ACC112 (cell line): ENCODE results near the gene CATSPERE.

Source experiments
- H2AFZ ChIP-seq: fragments of 200-600 bp; sonication (generic); one replicate; pipeline ENCODE4 v1.6.0; 2017; ENCODE audit warnings: antibody characterized with exemption, low read length; ENCODE audit not compliant: unreplicated experiment
- H3K27ac ChIP-seq: fragments of 200-600 bp; sonication (generic); 2 replicates; pipeline ENCODE4 v1.5.1; 2014; ENCODE audit warnings: low read depth, mild to moderate bottlenecking, antibody characterized with exemption, low read length, moderate library complexity
- H3K27me3 ChIP-seq: fragments of 200-600 bp; sonication (generic); 2 replicates; pipeline ENCODE4 v1.6.1; 2014; ENCODE audit warnings: mild to moderate bottlenecking, antibody characterized with exemption, low read length, moderate library complexity, mixed read lengths; ENCODE audit not compliant: insufficient read depth
- H3K36me3 ChIP-seq: fragments of 200-600 bp; sonication (generic); 2 replicates; pipeline ENCODE4 v1.6.1; 2016; ENCODE audit warnings: mild to moderate bottlenecking, antibody characterized with exemption, low read length, moderate library complexity, mixed read lengths; ENCODE audit not compliant: insufficient read depth
- H3K4me1 ChIP-seq: fragments of 200-600 bp; sonication (generic); one replicate; pipeline ENCODE4 v1.6.1; 2016; ENCODE audit warnings: low read length, mixed read lengths; ENCODE audit not compliant: insufficient read depth, unreplicated experiment, control insufficient read depth
- H3K4me3 ChIP-seq: fragments of 200-600 bp; sonication (generic); 2 replicates; pipeline ENCODE4 v1.5.1; 2014; ENCODE audit warnings: mild to moderate bottlenecking, low read depth, low read length
- H3K79me2 ChIP-seq: fragments of 200-600 bp; sonication (generic); one replicate; pipeline ENCODE4 v1.6.0; 2016; ENCODE audit warnings: low read length; ENCODE audit not compliant: control insufficient read depth, unreplicated experiment, insufficient read depth

Gene CATSPERE

GRCh38 chr1:244647819-244648218, 186.7 kb downstream of the CATSPERE start:
- H3K4me1 ChIP-seq = no peaks in the 10 kb centered on the region
- no peaks in the 10 kb centered on the region for H3K79me2 ChIP-seq
- H3K36me3 ChIP-seq = no peaks in the 10 kb centered on the region
- H3K27me3 ChIP-seq = peaks cover 16% of the 10 kb centered on the region
- no peak overlapping the region for H3K4me3 ChIP-seq
- H3K27ac ChIP-seq = no peak overlapping the region
- no peak overlapping the region for H2AFZ ChIP-seq

GRCh38 chr1:244651956-244652622, 191.0 kb downstream of the CATSPERE start:
- Histone ChIP-seq H3K79me2 (peaks cover 38% of the 10 kb centered on the region), H3K4me3 (peak overlapping the region; percentile 89), H3K27me3 (no peaks in the 10 kb centered on the region), H3K36me3 (peaks cover 5% of the 10 kb centered on the region; the same call in 1 of the 2 replicates), H2AFZ (peak overlapping the region; percentile 99), H3K4me1 (peaks cover 19% of the 10 kb centered on the region), H3K27ac (peak overlapping the region; percentile 29; the same call in 1 of the 2 replicates)

- H2AFZ ChIP-seq = peak within 1 kb of the TSS; percentile 99
Measured at GRCh38 chr1:244652623-244653438, 191.8 kb downstream of the CATSPERE start, which contains the start of gene DESI2. Gene DESI2 (plus strand): TSS chr1:244653126. CDS start chr1:244653314, 188 bp downstream.

GRCh38 chr1:244653439-244654107, 192.5 kb downstream of the CATSPERE start:
- H2AFZ ChIP-seq = peak overlapping the region; percentile 89
- H3K4me1 ChIP-seq = peaks cover 19% of the 10 kb centered on the region
- no peaks in the 10 kb centered on the region for H3K27me3 ChIP-seq
- H3K36me3 ChIP-seq = peaks cover 14% of the 10 kb centered on the region; the same call in 1 of the 2 replicates
- H3K79me2 ChIP-seq = peaks cover 53% of the 10 kb centered on the region
- H3K27ac ChIP-seq = peak overlapping the region; percentile 76
- peak overlapping the region; percentile 98 for H3K4me3 ChIP-seq

More at GRCh38 chr1:244652623-244653438, 191.8 kb downstream of the CATSPERE start, which contains the start of gene DESI2:
- Histone ChIP-seq H3K36me3 (peaks cover 13% of the 10 kb centered on the region; the same call in 1 of the 2 replicates), H3K79me2 (peaks cover 45% of the 10 kb centered on the region), H3K4me3 (peak within 1 kb of the TSS; percentile 98), H3K27ac (peak within 1 kb of the TSS; percentile 76), H3K4me1 (peaks cover 19% of the 10 kb centered on the region), H3K27me3 (no peaks in the 10 kb centered on the region)

GRCh38 chr1:244654108-244655038, 193.3 kb downstream of the CATSPERE start:
- no peak overlapping the region for H3K27ac ChIP-seq
- H3K27me3 ChIP-seq = no peaks in the 10 kb centered on the region
- H3K36me3 ChIP-seq = peaks cover 20% of the 10 kb centered on the region; the same call in 1 of the 2 replicates
- H2AFZ ChIP-seq = peak overlapping the region; percentile 89
- peaks cover 19% of the 10 kb centered on the region for H3K4me1 ChIP-seq
- H3K4me3 ChIP-seq = peak overlapping the region; percentile 98
- peaks cover 59% of the 10 kb centered on the region for H3K79me2 ChIP-seq

- Histone ChIP-seq H3K4me1 (peaks cover 19% of the 10 kb centered on the region), H3K27ac (no peak overlapping the region), H3K79me2 (peaks cover 66% of the 10 kb centered on the region), H2AFZ (no peak overlapping the region), H3K27me3 (no peaks in the 10 kb centered on the region), H3K4me3 (peak overlapping the region; percentile 98), H3K36me3 (peaks cover 26% of the 10 kb centered on the region)
Measured at GRCh38 chr1:244655186-244655585, 194.1 kb downstream of the CATSPERE start.

- no peak overlapping the region for H3K4me3 ChIP-seq
- H2AFZ ChIP-seq = no peak overlapping the region
- peaks cover 36% of the 10 kb centered on the region for H3K36me3 ChIP-seq
- peaks cover 19% of the 10 kb centered on the region for H3K4me1 ChIP-seq
- H3K27me3 ChIP-seq = no peaks in the 10 kb centered on the region
- H3K79me2 ChIP-seq = peaks cover 74% of the 10 kb centered on the region
- no peak overlapping the region for H3K27ac ChIP-seq
Measured at GRCh38 chr1:244657421-244657820, 196.3 kb downstream of the CATSPERE start.

- H2AFZ ChIP-seq = no peak overlapping the region
- peaks cover 36% of the 10 kb centered on the region for H3K36me3 ChIP-seq
- no peak overlapping the region for H3K4me3 ChIP-seq
- peaks cover 18% of the 10 kb centered on the region for H3K4me1 ChIP-seq
- peaks cover 78% of the 10 kb centered on the region for H3K79me2 ChIP-seq
- H3K27ac ChIP-seq = no peak overlapping the region
- H3K27me3 ChIP-seq = no peaks in the 10 kb centered on the region
Measured at GRCh38 chr1:244659694-244660093, 198.6 kb downstream of the CATSPERE start.

- Histone ChIP-seq H3K27me3 (no peaks in the 10 kb centered on the region), H3K79me2 (peaks cover 72% of the 10 kb centered on the region), H3K4me3 (no peak overlapping the region), H3K36me3 (peaks cover 36% of the 10 kb centered on the region), H3K4me1 (peaks cover 9% of the 10 kb centered on the region), H3K27ac (no peak overlapping the region), H2AFZ (no peak overlapping the region)
Measured at GRCh38 chr1:244660595-244660994, 199.5 kb downstream of the CATSPERE start.
